Colon (tissue), 2 donors: ENCODE data around the gene SLCO1C1.

Experiments used
- FAIRE-seq: peaks from 2 replicates; lab custom pipeline; 2012; peaks lifted over from hg19 to GRCh38; lab: Jason Lieb, UNC
- donor health status: control.
- donor health status: control.

Gene SLCO1C1

DNA sequence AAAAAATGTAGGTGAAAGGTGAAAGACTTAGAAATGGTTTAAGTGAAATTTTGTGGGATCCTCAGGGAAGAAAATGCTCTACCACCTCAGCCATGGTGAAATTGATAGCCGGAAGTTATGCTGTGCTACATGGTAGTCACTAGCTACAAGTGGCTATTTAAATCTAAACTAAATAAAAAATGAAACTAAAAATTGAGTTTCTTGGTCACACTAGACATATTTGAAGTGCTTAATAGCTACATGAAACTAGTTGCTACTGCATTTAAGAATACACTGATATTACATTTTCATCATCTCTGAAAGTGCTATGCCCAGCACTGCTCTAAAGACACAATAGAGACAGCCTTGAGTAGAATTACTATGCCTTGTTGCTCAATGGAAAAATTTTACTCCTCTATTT lies 105.0 kb downstream of the SLCO1C1 start:
- no peak for FAIRE-seq

DNA sequence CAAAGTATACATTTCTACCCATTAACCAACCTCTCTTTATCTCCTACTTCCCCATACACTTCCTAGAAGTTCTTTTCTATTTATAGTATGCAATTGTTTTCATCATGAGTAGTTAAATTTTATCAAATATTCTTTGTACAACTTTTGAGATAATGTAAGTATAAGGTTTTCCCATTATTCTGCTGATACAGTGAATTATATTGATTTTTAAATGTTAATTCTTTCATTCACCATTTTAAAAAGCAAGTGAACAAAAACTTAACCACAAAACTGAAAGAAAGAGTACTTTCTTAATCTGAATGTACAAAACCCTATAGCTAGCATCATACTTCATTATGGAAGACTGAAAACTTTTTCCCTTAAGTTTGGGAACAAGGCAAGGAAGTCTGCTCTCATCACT lies 105.9 kb downstream of the SLCO1C1 start:
- FAIRE-seq = no peak
